Umbilical cord (tissue), 2 donors: ENCODE data around the gene RAB3A. TPM values are rescaled to one million over a fixed set of nuclear protein-coding genes. Genes with fewer than 3 reads are reported as not detected.

Source experiments
- DNase-seq: peaks from one replicate; pipeline ENCODE4 v3.0.0-alpha.2; 2015; ENCODE audit warnings: low spot score
- total RNA-seq: library from RNA; depleted of rRNA; stranded (reverse); fragments of >200 nt; gene quantifications from one replicate; pipeline ENCODE4 v1.2.3, GENCODE V29; 2014; ENCODE audit warnings: low replicate concordance; ENCODE audit not compliant: insufficient read depth

The RAB3A gene
- total RNA-seq, 1 donor from 2014 or later, result not detected

GRCh38 chr19:18150776-18151624 lies 52.8 kb downstream of the RAB3A start:
- DNase-seq, result no peak

- no peak for DNase-seq
Measured at GRCh38 chr19:18149596-18149975, 54.3 kb downstream of the RAB3A start.

GRCh38 chr19:18147396-18147795 lies 56.4 kb downstream of the RAB3A start:
- DNase-seq, result no peak

Other genes starting within 250 kb of the RAB3A start
- gene KCNN1, start 236.9 kb downstream of the RAB3A start, total RNA-seq, result 0.48 TPM
- gene ARRDC2, start 195.9 kb downstream of the RAB3A start, total RNA-seq, result 6.3 TPM
- gene IL12RB1, start 117.1 kb downstream of the RAB3A start, total RNA-seq, result 0.72 TPM
- 2.2 TPM for gene MAST3, start 106.3 kb downstream of the RAB3A start, total RNA-seq
- 16.1 TPM for gene PIK3R2, start 50.9 kb downstream of the RAB3A start, total RNA-seq
- 4.3 TPM for gene IFI30, start 30.2 kb downstream of the RAB3A start, total RNA-seq
- gene MPV17L2, start 10.8 kb downstream of the RAB3A start, total RNA-seq, result 9.4 TPM
- 9.9 TPM for gene PDE4C, start 22.4 kb upstream of the RAB3A start, total RNA-seq
- 2.4 TPM for gene IQCN, start 70.4 kb upstream of the RAB3A start, total RNA-seq
- 272 TPM for gene JUND, start 77.6 kb upstream of the RAB3A start, total RNA-seq
- gene LSM4, start 119.0 kb upstream of the RAB3A start, total RNA-seq, result 37.6 TPM
- 11.8 TPM for gene PGPEP1, start 136.6 kb upstream of the RAB3A start, total RNA-seq
- not detected for gene GDF15, start 182.1 kb upstream of the RAB3A start, total RNA-seq
- 2.9 TPM for gene LRRC25, start 193.6 kb upstream of the RAB3A start, total RNA-seq
- gene SSBP4, start 215.4 kb upstream of the RAB3A start, total RNA-seq, result 24.8 TPM
- gene ISYNA1, start 234.1 kb upstream of the RAB3A start, total RNA-seq, result 20.5 TPM